PC-3 (cell line): ENCODE measurements around the gene STAT5A.

ENCODE experiments used
- EZH2 ChIP-seq: fragments of 300-600 bp; sonication (generic); IDR thresholded peaks from one replicate; pipeline ENCODE4 v1.6.1; 2017; ENCODE audit warnings: antibody characterized with exemption, mild to moderate bottlenecking, low read length; ENCODE audit not compliant: unreplicated experiment
- EZH2phosphoT487 ChIP-seq: fragments of 300-600 bp; sonication (generic); IDR thresholded peaks from 2 replicates; pipeline ENCODE4 v1.6.1; 2018; ENCODE audit warnings: mild to moderate bottlenecking, antibody characterized with exemption, low read length, borderline replicate concordance
- TF ChIP-seq, protein P1 (sequence below): fragments of 300-600 bp; sonication (generic); conservative IDR thresholded peaks from 2 replicates; pipeline ENCODE4 v1.5.1; 2017; ENCODE audit warnings: antibody characterized with exemption, low read depth, mild to moderate bottlenecking, low read length

DNA sequence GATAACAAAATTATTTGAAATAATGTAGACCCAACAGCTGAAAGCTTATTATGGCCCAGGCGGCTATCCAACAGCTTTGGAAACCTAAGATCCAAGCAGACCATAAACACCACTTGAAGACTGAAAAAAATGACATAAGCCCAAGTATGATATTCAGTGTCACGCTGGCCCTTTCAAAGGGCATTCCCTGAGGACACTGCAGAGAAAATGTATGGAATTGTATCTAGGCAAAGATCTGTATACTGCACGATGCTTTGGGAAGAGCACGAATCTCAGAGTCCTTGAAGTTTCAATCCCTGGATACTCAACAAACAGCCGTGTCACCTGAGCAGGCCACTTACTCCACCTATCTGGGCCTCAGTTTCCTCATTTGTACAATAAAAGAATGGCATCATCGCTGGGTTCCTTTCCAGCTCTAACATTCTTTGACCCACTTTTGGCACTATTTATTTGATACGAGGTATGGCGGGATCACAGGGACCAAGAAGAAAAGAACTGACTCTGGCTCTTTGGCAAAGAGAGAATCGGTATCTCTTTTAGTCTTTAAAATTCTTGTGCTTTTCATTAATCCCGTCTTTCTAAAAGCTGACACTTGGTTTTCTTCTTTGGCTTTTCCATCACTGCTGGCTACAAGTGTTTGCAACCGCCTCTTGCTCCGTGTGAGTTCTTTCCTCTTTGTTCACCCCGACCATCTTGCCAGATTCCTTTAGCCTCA, 13.3 kb upstream of the STAT5A start:
- TF ChIP-seq, protein P1, sequence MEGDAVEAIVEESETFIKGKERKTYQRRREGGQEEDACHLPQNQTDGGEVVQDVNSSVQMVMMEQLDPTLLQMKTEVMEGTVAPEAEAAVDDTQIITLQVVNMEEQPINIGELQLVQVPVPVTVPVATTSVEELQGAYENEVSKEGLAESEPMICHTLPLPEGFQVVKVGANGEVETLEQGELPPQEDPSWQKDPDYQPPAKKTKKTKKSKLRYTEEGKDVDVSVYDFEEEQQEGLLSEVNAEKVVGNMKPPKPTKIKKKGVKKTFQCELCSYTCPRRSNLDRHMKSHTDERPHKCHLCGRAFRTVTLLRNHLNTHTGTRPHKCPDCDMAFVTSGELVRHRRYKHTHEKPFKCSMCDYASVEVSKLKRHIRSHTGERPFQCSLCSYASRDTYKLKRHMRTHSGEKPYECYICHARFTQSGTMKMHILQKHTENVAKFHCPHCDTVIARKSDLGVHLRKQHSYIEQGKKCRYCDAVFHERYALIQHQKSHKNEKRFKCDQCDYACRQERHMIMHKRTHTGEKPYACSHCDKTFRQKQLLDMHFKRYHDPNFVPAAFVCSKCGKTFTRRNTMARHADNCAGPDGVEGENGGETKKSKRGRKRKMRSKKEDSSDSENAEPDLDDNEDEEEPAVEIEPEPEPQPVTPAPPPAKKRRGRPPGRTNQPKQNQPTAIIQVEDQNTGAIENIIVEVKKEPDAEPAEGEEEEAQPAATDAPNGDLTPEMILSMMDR, result no peak
- TF ChIP-seq EZH2, result no peak
- no peak for TF ChIP-seq EZH2phosphoT487
